Ishikawa (cell line): ENCODE measurements around the gene GNG12.

Experiments
- CEBPB ChIP-seq: IDR thresholded peaks from 2 replicates; pipeline ENCODE4 v1.6.1; 2012
- CREB1 ChIP-seq: IDR thresholded peaks from 2 replicates; pipeline ENCODE4 v1.6.1; 2012; ENCODE audit warnings: low read depth
- EGR1 ChIP-seq: IDR thresholded peaks from 2 replicates; pipeline ENCODE4 v1.6.1; 2012
- EP300 ChIP-seq: IDR thresholded peaks from 2 replicates; pipeline ENCODE4 v1.6.1; 2012; ENCODE audit warnings: borderline replicate concordance
- FOXM1 ChIP-seq: IDR thresholded peaks from 2 replicates; pipeline ENCODE4 v1.6.1; 2012; ENCODE audit warnings: low read depth, borderline replicate concordance
- NFIC ChIP-seq: IDR thresholded peaks from 2 replicates; pipeline ENCODE4 v1.6.1; 2012
- RAD21 ChIP-seq: IDR thresholded peaks from 2 replicates; pipeline ENCODE4 v1.6.1; 2012; ENCODE audit warnings: low read depth
- TAF1 ChIP-seq: IDR thresholded peaks from 2 replicates; pipeline ENCODE4 v1.6.1; 2012; ENCODE audit warnings: low read depth, mild to moderate bottlenecking
- TCF12 ChIP-seq: IDR thresholded peaks from 2 replicates; pipeline ENCODE4 v1.6.1; 2012; ENCODE audit warnings: low read depth
- TEAD4 ChIP-seq: IDR thresholded peaks from 2 replicates; pipeline ENCODE4 v1.6.1; 2012
- YY1 ChIP-seq: IDR thresholded peaks from 2 replicates; pipeline ENCODE4 v1.6.1; 2012; ENCODE audit warnings: low read depth
- ZBTB7A ChIP-seq: IDR thresholded peaks from 2 replicates; pipeline ENCODE4 v1.6.1; 2012; ENCODE audit warnings: low read depth
- TF ChIP-seq, protein P1 (sequence below): IDR thresholded peaks from 2 replicates; pipeline ENCODE4 v1.6.1; 2012
- TF ChIP-seq, protein P2 (sequence below): IDR thresholded peaks from 2 replicates; pipeline ENCODE4 v1.6.1; 2012; ENCODE audit warnings: low read depth, mild to moderate bottlenecking
- TF ChIP-seq, protein P3 (sequence below): IDR thresholded peaks from 2 replicates; pipeline ENCODE4 v1.6.1; 2012

The GNG12 gene

DNA sequence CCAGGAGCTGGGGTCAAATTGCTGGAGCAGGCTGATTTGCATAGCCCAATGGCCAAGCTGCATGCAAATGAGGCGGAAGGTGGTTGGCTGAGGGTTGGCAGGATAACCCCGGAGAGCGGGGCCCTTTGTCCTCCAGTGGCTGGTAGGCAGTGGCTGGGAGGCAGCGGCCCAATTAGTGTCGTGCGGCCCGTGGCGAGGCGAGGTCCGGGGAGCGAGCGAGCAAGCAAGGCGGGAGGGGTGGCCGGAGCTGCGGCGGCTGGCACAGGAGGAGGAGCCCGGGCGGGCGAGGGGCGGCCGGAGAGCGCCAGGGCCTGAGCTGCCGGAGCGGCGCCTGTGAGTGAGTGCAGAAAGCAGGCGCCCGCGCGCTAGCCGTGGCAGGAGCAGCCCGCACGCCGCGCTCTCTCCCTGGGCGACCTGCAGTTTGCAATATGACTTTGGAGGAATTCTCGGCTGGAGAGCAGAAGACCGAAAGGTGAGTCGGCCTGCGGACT, 148.2 kb downstream of the GNG12 start, which contains the start of gene GADD45A:
Gene GADD45A, plus strand, starts transcription at position 135 of the 491 bp plus-strand sequence. Its CDS starts 294 bp downstream, at position 429.
- TF ChIP-seq CREB1 (no peak), TAF1 (peak; percentile 96), CEBPB (no peak), NFIC (no peak), FOXM1 (no peak), ZBTB7A (no peak), TEAD4 (0 out of 2 replicates have a peak, but pooled peaks have one; percentile 5), EP300 (no peak; the same call in 1 of the 2 replicates), EGR1 (0 out of 2 replicates have a peak, but pooled peaks have one; percentile 15), TCF12 (peak; percentile 50; the same call in 1 of the 2 replicates), RAD21 (peak; percentile 8; the same call in 1 of the 2 replicates), YY1 (no peak)
- TF ChIP-seq, protein P1, sequence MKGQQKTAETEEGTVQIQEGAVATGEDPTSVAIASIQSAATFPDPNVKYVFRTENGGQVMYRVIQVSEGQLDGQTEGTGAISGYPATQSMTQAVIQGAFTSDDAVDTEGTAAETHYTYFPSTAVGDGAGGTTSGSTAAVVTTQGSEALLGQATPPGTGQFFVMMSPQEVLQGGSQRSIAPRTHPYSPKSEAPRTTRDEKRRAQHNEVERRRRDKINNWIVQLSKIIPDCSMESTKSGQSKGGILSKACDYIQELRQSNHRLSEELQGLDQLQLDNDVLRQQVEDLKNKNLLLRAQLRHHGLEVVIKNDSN, result peak; percentile 4; the same call in 1 of the 2 replicates
- TF ChIP-seq, protein P2, sequence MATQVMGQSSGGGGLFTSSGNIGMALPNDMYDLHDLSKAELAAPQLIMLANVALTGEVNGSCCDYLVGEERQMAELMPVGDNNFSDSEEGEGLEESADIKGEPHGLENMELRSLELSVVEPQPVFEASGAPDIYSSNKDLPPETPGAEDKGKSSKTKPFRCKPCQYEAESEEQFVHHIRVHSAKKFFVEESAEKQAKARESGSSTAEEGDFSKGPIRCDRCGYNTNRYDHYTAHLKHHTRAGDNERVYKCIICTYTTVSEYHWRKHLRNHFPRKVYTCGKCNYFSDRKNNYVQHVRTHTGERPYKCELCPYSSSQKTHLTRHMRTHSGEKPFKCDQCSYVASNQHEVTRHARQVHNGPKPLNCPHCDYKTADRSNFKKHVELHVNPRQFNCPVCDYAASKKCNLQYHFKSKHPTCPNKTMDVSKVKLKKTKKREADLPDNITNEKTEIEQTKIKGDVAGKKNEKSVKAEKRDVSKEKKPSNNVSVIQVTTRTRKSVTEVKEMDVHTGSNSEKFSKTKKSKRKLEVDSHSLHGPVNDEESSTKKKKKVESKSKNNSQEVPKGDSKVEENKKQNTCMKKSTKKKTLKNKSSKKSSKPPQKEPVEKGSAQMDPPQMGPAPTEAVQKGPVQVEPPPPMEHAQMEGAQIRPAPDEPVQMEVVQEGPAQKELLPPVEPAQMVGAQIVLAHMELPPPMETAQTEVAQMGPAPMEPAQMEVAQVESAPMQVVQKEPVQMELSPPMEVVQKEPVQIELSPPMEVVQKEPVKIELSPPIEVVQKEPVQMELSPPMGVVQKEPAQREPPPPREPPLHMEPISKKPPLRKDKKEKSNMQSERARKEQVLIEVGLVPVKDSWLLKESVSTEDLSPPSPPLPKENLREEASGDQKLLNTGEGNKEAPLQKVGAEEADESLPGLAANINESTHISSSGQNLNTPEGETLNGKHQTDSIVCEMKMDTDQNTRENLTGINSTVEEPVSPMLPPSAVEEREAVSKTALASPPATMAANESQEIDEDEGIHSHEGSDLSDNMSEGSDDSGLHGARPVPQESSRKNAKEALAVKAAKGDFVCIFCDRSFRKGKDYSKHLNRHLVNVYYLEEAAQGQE, result no peak
- TF ChIP-seq, protein P3, sequence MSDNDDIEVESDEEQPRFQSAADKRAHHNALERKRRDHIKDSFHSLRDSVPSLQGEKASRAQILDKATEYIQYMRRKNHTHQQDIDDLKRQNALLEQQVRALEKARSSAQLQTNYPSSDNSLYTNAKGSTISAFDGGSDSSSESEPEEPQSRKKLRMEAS, result peak; percentile 56

DNA sequence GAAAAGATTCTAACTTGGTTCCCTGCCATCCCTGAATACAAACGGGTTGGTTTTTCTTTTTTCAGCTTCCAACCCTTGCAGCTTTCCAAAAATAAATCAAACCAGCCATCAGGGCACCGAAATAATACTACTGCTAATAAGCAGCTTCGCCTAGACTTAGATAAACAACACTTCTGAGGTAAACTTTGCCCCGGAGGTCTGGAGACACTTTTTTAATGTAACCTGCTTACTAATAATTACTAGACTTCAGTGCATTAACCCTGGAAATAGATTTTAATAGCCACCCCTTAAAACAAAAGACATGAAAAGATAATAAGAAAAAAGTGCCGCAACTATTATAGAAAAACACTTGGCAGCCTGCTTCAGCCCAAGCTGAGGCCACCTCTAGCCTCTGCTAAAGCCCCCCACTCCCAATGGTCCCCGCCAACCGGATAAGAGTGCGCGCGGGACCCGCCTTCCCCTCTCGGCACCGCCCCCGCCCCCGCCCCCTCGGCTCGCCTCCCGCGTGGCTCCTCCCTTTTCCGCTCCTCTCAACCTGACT, 148.7 kb downstream of the GNG12 start:
- no peak for TF ChIP-seq FOXM1
- TF ChIP-seq ZBTB7A, result peak; percentile 62; the same call in 1 of the 2 replicates

DNA sequence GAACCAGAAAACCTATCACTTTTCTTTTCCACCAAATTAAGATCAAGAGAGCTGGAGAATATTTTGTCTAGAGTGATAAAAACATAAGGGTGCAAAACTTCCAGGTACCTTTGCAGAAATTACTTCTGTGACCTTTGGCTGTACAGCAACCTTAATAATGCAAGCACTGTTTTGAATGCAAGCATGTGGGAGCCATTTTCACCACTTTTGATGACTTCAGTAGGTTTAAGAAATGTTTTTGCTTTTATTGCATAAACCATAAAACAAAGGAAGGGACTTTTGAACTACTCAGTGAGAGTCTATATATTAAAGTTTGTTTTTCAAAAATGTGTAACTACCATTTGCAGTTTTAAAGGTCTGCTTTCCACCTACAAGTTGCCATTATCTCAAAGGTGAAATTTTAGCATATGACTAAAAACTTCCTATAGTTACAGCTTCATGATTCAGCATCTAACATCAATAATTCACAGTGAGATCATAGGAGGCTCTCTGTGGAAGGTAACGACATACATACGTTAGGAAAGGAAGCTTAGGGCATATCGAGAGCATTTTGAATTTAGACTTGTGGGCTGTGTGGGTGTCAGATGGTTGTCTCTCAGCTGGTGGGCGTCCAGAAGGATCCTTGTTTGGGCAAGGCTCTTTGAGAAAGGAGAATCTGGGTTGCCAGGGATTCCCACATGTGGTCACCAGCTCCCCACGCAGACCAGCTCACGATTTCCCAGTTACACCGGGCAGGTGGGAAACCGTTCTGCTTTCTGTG, 149.3 kb downstream of the GNG12 start:
- TF ChIP-seq, protein P2, result no peak
- TF ChIP-seq TEAD4 (no peak), ZBTB7A (no peak), TCF12 (no peak), CREB1 (no peak), NFIC (no peak), EGR1 (no peak), TAF1 (no peak), EP300 (no peak)
- TF ChIP-seq, protein P3, result no peak
- TF ChIP-seq, protein P1, result no peak

DNA sequence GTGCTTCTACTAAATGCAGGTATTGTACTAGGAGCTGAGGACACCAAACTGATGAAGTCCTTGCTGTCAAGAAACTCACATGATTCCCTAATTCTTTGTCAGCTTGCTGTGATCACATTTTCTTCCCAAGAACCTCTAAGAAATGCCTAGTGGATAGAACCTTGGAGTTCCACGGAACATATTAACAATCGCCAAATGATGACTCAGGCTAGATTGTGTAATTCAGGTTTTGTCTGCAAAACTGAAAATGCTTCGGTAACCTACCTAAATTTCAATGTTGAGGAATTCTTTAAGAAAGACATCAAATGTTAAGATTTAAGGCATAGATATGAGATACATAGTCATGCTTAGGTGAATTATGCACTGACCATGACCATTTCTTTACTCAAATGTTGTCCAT, 150.0 kb downstream of the GNG12 start:
- TF ChIP-seq TCF12 (no peak), RAD21 (no peak), NFIC (no peak), CEBPB (peak; percentile 92), YY1 (no peak), FOXM1 (no peak), ZBTB7A (no peak)
- TF ChIP-seq, protein P3, result no peak
- TF ChIP-seq, protein P2, result no peak
